Calu3 (cell line): Measurements from ENCODE around the gene C19orf33. TPM values are rescaled to one million over a fixed set of nuclear protein-coding genes. Genes with fewer than 3 reads are reported as not detected.
A peak's percentile ranks its signal among the peaks of the same experiment; 100 is the strongest.

Experiments used
- BruUV-seq: library from RNA; stranded (reverse); fragments of 400-500 nt; replicated peaks from 2 replicates; lab custom pipeline; 2021; lab: Mats Ljungman, UMichigan
- CTCF ChIA-PET: fragments of 300-600 bp; sonication (Branson Sonifier 250); formaldehyde crosslinking; loops from one replicate; lab custom pipeline; 2022; ENCODE audit warnings: antibody characterized with exemption; lab: Charles Lee
- DNase-seq: peaks from one replicate; pipeline ENCODE4 v3.0.0; 2022
- H3K27ac Mint-ChIP-seq: one replicate; pipeline ENCODE4 v1.8.0; 2022; ENCODE audit warnings: mixed read lengths; ENCODE audit not compliant: unreplicated experiment
- H3K27me3 Mint-ChIP-seq: one replicate; pipeline ENCODE4 v1.8.0; 2022; ENCODE audit warnings: mixed read lengths; ENCODE audit not compliant: unreplicated experiment
- H3K36me3 Mint-ChIP-seq: one replicate; pipeline ENCODE4 v1.8.0; 2022; ENCODE audit warnings: mild to moderate bottlenecking, moderate library complexity, mixed read lengths; ENCODE audit not compliant: insufficient read depth, unreplicated experiment
- H3K4me1 Mint-ChIP-seq: one replicate; pipeline ENCODE4 v1.8.0; 2022; ENCODE audit warnings: mild to moderate bottlenecking, low read depth, mixed read lengths; ENCODE audit not compliant: unreplicated experiment
- H3K4me3 Mint-ChIP-seq: one replicate; pipeline ENCODE4 v1.8.0; 2022; ENCODE audit warnings: mild to moderate bottlenecking, low read depth, moderate library complexity, mixed read lengths; ENCODE audit not compliant: unreplicated experiment
- H3K9me3 Mint-ChIP-seq: one replicate; pipeline ENCODE4 v1.8.0; 2022; ENCODE audit warnings: low read depth, mixed read lengths; ENCODE audit not compliant: unreplicated experiment
- intact Hi-C: fragments of 100-400 bp; cut with micrococcal nuclease; formaldehyde crosslinking; loops from one replicate; pipeline ENCODE4 v1.10.0; 2022; ENCODE audit not compliant: unreplicated experiment
- total RNA-seq: library from RNA; stranded (reverse); gene quantifications from 2 replicates; pipeline ENCODE4 v1.2.3, GENCODE V29; 2022
- TF ChIP-seq, protein P1 (sequence below): fragments of 200-600 bp; IDR thresholded peaks from one replicate; pipeline ENCODE4 v1.8.0; 2022; ENCODE audit warnings: antibody characterized with exemption; ENCODE audit not compliant: unreplicated experiment

Gene C19orf33
- total RNA-seq, 1 experiment from 2014 or later: 189 TPM

DNA sequence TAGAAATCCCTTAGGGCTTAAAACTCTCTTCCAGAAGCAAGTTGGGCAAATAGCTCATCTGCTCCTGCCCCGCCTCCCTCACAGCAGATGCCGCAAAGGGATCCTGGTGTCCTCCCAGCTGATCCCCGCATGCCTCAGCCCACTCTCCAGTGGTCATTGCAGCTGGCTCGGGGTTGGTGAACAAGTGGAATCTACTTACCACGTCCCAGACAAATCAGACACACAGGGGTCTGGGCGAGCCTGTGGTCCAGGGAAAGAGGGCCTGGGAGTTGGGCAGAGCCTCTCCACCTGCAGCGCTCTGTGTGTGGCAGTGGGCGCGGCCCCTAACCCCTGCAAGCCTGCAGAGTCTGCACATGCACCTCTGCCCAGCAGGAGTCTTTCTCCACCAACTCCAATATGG lies 10.8 kb upstream of the C19orf33 start:
- H3K9me3 Mint-ChIP-seq: no peaks in the 10 kb centered on the region
- TF ChIP-seq, protein P1, sequence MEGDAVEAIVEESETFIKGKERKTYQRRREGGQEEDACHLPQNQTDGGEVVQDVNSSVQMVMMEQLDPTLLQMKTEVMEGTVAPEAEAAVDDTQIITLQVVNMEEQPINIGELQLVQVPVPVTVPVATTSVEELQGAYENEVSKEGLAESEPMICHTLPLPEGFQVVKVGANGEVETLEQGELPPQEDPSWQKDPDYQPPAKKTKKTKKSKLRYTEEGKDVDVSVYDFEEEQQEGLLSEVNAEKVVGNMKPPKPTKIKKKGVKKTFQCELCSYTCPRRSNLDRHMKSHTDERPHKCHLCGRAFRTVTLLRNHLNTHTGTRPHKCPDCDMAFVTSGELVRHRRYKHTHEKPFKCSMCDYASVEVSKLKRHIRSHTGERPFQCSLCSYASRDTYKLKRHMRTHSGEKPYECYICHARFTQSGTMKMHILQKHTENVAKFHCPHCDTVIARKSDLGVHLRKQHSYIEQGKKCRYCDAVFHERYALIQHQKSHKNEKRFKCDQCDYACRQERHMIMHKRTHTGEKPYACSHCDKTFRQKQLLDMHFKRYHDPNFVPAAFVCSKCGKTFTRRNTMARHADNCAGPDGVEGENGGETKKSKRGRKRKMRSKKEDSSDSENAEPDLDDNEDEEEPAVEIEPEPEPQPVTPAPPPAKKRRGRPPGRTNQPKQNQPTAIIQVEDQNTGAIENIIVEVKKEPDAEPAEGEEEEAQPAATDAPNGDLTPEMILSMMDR: no peak
- no TSS peak for BruUV-seq
- no peak overlapping the region for H3K27ac Mint-ChIP-seq
- DNase-seq: no peak
- peaks cover 31% of the 10 kb centered on the region for H3K4me1 Mint-ChIP-seq
- H3K4me3 Mint-ChIP-seq: no peak overlapping the region
- CTCF ChIA-PET: no interaction called here
- H3K27me3 Mint-ChIP-seq: no peaks in the 10 kb centered on the region
- peaks cover 91% of the 10 kb centered on the region for H3K36me3 Mint-ChIP-seq
- intact Hi-C loops: no loop called here

DNA sequence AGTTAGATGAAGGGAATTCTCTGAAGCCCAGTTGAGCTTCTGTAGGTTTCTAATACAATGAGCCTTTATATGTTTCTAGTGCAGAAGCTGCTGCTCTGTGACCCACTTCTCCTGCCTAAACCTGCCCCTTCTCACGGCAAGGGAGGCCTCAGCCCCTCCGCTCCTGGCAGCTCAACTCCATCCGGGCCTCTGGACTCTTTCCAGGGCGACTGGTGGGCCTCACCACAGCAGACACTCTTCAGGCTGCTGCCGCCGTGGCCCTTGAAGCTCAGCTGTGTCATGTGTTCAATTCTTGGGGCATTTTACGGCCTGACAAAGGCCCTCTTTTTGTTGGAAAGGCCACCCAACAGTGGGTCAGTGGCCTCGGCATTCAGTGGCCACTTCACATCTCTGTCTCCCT lies 10.0 kb upstream of the C19orf33 start:
- TF ChIP-seq, protein P1: no peak
- CTCF ChIA-PET: interaction anchor here (0.8 to 1.0 kb wide), 2 partner anchors 11 to 29 kb away, joined by 3 to 5 read pairs; no protein-coding TSS in a partner anchor
- peaks cover 92% of the 10 kb centered on the region for H3K36me3 Mint-ChIP-seq

DNA sequence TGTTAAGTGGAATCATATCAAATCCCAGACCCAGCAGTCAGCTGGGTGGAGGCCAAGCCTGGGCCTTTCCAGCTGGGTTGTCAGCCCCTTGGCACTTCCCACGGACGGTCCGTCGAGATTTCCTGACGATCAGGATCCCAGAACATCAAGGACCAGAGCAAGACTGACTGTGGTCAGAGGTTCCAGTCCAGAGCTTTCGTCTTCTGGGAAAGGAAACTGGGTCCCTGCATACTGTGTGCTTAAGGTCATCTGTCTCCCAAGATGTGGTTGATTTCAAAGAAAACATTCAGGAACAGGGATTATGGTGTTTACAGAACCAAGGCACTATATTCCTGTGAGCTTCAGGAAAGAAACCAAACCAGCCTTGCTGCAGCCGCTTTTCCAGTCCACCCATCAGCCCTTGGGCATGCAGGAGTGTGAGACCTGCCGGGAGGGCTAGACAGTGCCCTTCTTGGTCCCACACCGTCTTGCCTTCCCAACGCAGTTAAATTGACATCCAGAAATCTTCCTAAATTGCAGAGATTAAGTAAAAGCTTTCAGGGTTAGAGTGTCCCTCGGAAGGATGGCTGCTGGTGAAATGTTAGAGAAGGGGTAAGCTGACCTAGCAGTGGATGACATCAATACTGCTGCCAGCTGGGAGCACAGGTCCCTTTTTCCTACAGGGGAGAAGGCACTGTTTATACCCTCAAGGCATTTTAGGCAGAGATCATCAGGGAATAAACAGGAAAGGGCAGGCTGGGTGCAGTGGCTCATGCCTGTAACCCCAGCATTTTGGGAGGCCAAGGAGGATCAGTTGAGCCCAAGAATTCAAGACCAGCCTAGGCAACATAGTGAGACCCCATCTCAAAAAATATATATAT lies 5.0 kb upstream of the C19orf33 start:
- intact Hi-C loops: no loop called here

More for the DNA sequence above, 10.0 kb upstream of the C19orf33 start:
- Mint-ChIP-seq H3K9me3 (no peaks in the 10 kb centered on the region), H3K27me3 (no peaks in the 10 kb centered on the region), H3K4me3 (no peak overlapping the region), H3K27ac (no peak overlapping the region), H3K4me1 (peaks cover 27% of the 10 kb centered on the region)
- DNase-seq: no peak
- BruUV-seq: no TSS peak
- intact Hi-C loops: no loop called here

DNA sequence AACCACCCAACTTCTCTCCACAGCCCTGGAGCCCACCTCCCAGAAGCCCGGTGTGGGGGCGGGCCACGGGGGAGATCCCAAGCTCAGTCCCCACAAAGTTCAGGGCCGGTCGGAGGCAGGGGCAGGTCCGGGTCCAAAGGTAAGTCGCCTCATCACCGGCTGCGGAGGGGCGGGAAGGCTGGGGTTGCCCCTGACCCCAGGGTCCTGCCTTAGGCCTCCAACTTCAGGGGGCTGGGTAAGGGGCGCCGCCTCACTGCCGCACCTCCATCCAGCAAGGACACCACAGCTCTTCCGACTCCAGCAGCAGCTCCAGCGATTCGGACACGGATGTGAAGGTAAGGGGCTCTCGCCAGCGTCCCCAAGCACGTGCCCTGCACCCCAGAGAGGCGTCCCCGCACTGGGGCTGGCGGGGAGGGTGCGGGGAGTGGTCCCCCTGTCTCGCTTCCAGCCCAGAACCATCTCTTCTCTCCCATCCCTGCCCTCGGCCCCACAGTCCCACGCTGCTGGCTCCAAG lies 358 bp downstream of the C19orf33 start:
- peak overlapping the region; percentile 96 for H3K27ac Mint-ChIP-seq
- H3K4me1 Mint-ChIP-seq: peaks cover 49% of the 10 kb centered on the region
- peaks cover 80% of the 10 kb centered on the region for H3K36me3 Mint-ChIP-seq
- TF ChIP-seq, protein P1: no peak
- CTCF ChIA-PET: interaction anchor here (0.5 to 1.3 kb wide), 9 partner anchors 10 to 165 kb away, joined by 3 to 18 read pairs (median 4); partner anchors contain the start of genes CATSPERG and PSMD8
- H3K4me3 Mint-ChIP-seq: peak overlapping the region; percentile 96
- intact Hi-C loops: no loop called here
- DNase-seq: no peak
- no peaks in the 10 kb centered on the region for H3K27me3 Mint-ChIP-seq
- TSS peak; percentile 82 for BruUV-seq
- H3K9me3 Mint-ChIP-seq: no peaks in the 10 kb centered on the region

More for the DNA sequence above, 5.0 kb upstream of the C19orf33 start:
- CTCF ChIA-PET: interaction anchor here (0.6 to 0.9 kb wide), 2 partner anchors 22 to 89 kb away, joined by 4 to 5 read pairs; partner anchors contain the start of gene GGN
- Mint-ChIP-seq H3K4me1 (peaks cover 36% of the 10 kb centered on the region), H3K9me3 (no peaks in the 10 kb centered on the region), H3K27ac (peak overlapping the region; percentile 71), H3K4me3 (no peak overlapping the region), H3K36me3 (peaks cover 77% of the 10 kb centered on the region), H3K27me3 (no peaks in the 10 kb centered on the region)
- DNase-seq: no peak
- no TSS peak for BruUV-seq
- TF ChIP-seq, protein P1: no peak
